Epithelial cell of prostate (primary cell): ENCODE results near the gene ZFAND3.
A peak's percentile ranks its signal among the peaks of the same experiment; 100 is the strongest.
"Not testable (repeated sequence)": the region's sequence is repeated elsewhere in the genome, so short reads cannot be mapped to it uniquely, and the experiment has no call there.

Source experiments
- DNase-seq: peaks from one replicate; pipeline ENCODE4 v3.0.0-alpha.2; 2011; ENCODE audit warnings: low read depth, low spot score
- H3K27ac ChIP-seq: fragments of 450-650 bp; 2 replicates; pipeline ENCODE4 v1.5.1; 2017; ENCODE audit warnings: mild to moderate bottlenecking

Gene ZFAND3

DNA sequence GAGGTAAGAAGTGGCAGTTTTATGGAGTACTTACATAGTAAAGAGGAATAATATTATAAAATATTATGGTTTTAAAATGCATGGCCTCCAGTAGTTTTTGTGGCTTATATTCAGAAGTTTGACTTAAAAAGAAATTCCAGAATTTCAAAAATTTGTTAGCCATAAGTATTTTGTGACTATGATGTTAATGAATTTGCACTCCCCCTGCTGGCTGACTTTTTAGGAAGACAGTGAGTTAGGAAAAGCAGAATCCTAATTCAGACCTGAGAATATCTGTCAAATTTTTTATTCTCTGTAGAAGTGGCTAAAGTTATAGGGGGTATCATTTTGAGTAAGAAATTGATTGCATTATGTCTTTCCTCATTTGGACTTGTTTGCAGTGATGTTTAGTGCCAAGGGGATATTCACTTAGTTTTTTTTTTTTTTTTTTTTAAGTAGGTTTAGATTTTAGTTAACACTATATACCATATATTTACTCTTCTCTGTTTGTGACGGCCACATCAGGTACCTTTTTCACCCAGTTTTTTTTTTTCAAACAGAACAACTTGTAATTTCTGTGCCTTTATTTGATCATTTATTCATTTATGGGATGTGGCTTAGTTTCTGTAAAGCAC is 40.8 kb downstream of the ZFAND3 start:
- DNase-seq, result no peak
- H3K27ac ChIP-seq, result no peak overlapping the region

DNA sequence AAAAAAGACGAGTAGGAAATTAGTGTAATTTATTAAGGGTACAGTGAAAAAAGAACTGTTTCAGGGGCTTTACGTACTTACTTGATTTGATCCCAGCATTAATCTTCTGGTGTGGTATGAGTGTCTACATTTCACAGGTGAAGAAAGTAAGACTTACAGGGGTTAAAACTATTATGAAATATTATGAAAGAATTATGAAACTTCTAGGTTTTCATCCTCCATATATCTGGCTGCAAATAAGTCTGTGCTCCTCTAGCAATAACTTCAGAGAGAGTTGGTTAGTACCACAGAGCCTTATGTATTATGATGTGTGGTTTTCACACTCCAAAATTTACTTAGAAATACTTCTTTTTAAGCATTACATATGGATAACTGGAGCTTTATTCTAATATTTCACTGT is 41.9 kb downstream of the ZFAND3 start:
- DNase-seq, result no peak

DNA sequence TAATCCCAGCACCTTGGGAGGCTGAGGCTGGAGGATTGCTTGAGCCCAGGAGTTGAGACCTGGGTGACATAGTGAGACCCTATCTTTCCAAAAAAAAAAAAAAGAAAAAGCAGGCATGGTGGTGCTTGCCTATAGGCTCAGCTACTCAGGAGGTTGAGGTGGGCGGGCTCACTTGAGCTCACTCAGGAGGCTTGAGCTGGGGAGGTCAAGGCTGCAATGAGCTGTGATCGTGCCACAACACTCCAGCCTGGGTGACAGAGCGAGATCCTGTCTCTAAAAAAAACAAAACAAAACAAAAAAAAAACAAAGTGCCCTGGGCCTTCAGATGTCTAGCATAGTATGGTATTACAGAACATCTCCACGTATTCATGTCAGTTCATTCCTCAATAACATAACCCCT is 42.9 kb downstream of the ZFAND3 start:
- DNase-seq, result no peak
- H3K27ac ChIP-seq, result peak overlapping the region; percentile 37

More for the DNA sequence above, 41.9 kb downstream of the ZFAND3 start:
- no peak overlapping the region for H3K27ac ChIP-seq

DNA sequence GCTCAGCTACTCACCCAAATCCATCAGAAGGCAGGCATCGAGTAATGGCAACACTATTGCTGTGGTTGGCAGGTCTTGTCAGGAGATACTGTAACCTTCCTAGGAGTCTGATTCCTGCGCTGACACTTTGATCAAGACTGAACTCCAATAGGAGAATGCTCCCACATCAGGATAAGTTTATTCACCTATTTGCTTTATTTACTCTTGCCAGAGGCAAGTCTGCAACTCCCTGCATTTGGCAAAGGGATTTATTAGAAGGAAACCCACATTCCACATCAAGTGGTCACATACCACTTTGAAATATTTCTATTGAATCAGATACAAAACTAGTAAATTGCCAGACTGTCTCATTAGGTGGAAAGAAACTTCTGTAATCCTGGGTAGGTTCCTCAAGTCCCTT is 43.5 kb downstream of the ZFAND3 start:
- peak overlapping the region; percentile 37 for H3K27ac ChIP-seq
- DNase-seq, result peak; percentile 80

DNA sequence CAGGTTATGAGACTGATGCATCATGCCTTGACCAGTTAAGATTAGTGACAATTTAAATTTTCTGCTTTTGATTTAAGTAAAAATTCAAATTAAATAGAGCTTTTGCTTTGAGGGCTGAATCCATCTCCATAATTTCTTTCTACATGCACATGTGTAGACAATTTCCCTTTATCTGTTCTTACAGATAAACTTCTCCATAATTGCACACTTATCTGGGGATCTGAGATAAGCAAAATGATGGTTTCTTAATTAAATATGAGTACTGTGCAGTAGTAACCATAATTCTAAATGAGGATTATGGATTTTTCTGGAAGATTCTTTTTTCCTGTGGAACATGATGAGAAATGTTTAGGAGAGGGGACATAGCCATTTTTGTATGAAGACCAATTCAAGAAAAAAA is 44.7 kb downstream of the ZFAND3 start:
- DNase-seq, result no peak
- no peak overlapping the region for H3K27ac ChIP-seq

DNA sequence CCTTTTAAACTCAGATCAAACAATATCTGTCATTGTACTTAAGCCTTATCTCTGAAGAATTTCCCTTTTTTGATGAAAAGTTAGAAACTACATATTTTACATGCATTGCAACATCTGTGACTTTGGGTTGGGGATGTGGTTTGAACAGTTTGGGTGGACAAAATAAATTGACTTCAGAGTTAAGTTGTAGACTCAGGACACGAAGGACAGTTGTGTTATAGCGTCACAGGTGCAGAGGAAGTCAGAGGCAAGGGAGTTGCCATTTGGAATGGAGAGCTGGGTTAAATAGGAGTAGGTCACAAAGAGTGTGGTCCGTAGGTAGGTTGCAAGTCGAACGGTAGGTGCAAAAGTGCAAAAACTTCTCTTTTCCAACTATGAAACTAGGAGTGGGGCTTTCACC is 46.0 kb downstream of the ZFAND3 start:
- no peak overlapping the region for H3K27ac ChIP-seq
- no peak for DNase-seq

DNA sequence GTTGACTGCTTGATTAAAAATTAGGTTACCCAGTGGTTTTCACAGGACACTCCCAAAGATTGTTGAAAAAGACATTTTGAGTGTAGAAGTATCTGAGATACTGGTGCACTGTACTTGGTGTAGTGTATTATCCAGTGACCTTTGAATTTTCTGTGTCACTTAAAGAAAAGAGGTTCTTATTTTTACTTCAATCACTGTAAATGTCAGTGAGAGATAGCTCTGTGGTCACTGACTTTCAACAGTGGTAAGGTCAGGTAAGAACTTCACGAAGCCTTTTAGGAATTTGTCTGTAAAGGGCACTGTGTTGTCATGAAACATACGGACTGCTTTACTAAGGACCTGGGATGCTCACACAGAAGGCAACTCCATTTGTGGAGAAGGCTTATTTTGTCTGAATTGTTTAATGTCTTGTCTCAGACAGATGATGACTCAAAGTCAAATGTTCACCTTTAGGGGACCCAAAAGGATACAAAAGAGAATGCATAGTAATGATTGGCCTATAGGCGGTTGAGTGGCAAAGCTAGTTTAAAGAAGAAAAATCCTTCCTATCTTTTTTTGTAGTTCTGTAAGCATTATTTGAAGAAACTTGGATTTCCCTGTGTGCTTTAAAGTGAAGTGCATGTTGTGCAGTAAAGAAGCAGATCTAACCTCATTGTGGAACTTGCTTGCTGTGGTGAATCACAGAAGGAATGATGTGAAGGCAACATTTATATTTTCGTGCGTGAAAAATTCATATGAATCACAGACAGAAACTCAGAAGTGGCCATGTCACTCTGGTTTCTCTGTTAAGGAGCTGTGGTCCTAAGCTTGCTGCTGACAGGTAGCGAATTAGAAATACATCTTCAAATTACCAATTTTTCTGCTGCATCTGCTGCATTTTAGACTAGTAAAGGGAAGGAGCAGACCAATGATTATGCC is 47.3 kb downstream of the ZFAND3 start:
- peak overlapping the region; percentile 59 for H3K27ac ChIP-seq
- no peak for DNase-seq

DNA sequence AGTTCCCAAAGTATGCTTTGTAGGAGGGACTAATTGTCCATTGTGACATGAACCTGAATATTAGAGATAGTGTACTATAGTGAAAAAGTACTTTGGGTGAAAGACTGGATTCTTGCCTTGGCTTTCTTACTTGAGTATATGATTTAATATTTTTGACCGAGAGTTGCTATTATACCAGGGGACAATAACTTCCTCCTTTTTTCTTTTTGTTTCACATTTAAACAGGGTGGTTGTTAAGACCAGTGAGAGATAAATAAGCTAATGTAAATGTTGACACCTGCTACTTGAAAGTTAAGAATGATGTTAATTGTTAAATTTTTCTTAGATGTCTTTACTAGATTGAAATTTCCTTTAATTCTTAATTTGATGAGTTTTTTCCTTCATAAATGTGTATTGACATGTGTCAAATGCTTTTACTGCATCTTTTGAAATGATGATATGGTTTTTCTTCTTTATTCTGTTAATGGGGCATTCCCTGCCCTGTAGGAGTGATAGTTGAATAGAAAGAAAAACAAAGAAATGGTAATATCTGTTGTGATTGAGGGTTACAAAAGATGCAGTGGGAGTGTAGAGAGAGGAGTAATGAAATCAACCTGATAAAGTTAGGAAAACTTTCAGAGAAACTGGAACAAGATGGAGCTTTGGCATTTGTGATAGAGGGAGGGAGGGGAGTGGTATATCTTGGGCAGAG is 48.4 kb downstream of the ZFAND3 start:
- no peak for DNase-seq
- peak overlapping the region; percentile 59 for H3K27ac ChIP-seq

DNA sequence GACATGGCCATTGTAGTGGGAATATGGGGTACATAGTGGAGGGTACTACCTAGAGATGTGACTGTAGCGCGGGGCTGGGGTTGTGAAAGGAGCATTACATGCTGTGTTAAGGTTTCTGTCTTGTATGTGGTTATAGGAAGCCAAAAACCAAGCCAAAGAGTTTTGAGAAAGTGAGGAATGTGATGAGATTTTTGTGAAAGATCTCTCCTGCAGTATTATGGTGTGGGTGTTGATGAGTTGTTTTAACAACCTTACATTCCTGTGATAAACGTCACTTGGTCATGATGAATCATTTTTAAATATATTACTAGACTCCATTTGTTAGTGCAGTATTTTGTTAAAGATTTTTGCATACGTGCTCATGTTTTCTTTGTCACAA is 48.9 kb downstream of the ZFAND3 start:
- no peak for DNase-seq
- H3K27ac ChIP-seq, result peak overlapping the region; percentile 59

DNA sequence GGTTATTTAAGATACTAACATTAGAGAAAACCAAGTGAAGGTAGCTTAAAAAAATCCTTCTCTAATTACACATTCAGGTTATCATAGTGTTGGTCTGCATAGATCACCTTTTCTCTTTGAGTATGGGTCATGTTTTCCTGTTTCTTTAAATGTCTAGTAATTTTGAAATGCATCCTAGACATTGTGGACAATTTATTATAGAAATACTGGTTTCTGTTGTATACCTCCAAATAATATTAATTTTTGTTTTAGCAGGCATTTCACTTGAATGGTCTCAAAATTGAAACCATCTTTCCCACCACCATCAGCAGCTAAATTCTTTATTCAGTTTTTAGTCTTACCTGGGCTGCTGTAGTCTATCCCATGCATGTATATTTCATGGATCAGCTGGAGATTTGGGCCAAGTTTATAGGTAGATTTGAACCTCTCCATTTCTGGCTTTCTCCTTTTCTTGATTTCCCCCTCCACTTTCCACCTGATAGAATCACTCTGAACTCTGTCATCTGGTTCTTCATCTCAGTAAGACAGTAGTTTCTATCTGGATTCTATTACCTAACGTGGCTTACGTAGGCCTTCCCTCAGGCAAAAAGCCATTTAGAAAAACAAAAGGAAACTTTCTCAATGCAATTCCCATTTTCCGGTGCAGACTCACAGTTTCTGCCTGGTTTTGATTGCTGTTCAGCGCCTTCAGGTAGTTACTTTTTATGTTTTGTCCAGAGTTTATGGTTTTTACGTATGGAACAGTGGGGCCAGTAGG is 52.3 kb downstream of the ZFAND3 start:
- H3K27ac ChIP-seq, result no peak overlapping the region

DNA sequence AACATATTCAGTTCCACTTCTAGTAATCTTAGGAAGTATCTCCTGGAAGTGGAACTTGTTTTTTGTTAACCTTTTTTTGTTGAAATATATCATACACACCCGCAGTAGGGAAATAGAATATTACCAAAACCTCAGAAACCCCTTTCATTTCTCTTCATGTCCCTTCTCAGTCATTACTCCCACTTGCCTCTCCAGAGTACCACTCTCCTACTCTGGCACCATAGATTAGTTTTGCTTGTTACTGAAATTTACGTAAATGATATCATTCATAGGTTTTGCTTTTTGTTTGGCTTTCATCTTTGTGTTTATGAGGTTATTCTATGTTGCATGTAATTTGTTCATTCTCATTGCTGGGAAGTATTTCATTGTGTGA is 52.8 kb downstream of the ZFAND3 start:
- H3K27ac ChIP-seq, result no peak overlapping the region
- DNase-seq, result no peak

More for the DNA sequence above, 52.3 kb downstream of the ZFAND3 start:
- DNase-seq, result no peak

DNA sequence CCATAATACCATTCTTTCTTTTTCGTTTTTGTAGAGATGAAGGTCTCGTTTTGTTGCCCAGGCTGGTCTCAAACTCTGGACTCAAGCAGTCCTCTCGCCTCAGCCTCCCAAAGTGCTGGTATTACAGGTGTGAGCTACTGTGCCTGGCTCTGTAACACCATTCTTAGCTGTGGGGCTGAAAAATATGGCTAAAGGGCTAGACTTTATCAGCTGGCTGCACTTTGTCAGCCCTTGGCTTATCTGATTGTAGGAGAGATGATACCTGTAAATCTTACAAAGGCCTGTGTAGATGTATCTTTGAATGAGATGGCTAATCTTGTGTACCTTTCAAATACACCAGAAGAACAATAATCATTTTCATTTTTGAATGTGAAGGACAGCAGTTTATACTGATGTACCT is 55.2 kb downstream of the ZFAND3 start:
- no peak overlapping the region for H3K27ac ChIP-seq
- no peak for DNase-seq

DNA sequence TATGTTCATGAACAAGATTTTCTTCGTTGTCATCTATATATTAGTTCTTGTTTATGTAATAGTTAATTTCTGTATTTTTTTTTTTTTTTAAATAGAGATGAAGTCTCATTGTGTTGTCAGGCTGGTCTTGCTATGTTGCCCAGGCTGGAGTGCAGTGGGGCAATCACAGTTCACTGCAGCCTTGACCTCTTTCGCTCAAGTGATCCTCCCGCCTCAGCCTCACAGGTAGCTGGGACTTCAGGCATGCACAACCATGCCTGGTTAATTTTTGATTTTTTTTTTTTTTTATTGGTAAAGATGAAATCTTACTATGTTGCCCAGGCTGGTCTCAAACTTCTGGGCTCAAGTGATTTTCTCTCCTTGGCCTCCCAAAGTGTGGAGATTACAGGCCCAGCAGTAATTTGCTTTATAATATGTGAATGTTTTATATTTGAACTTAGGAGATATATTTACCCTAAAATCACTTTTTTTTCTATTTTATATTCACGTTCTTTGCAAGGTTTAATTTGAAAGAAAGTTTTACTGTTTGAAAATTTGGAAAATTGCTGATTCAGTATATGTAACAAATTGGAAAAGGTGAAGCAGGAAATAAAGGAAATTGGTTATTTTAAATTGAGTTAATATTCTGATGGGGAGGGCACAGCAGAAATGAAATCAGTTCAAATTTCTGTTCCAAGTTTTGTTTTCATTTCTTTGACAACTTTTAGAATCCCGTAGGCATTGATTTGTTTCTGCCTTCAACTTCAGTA is 56.2 kb downstream of the ZFAND3 start:
- H3K27ac ChIP-seq, result no peak overlapping the region
- no peak for DNase-seq

DNA sequence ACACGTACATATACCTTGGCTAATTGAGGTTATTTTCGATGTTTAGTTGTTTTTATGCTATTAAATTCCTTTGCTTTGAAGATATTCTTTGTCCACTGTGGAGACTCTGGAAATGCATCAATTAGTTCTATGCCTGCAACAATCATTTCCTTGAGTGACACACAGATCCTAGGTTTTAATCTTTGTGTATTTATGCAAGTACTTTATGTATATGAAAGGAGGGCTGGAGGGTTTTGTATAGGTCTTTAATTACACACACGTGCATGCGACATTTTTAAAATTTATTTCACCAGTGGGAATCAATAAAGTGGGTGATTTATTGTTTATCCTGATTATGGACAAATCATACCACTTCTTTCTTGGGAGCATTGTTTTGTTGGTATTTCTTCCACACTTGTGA is 57.3 kb downstream of the ZFAND3 start:
- no peak for DNase-seq
- H3K27ac ChIP-seq, result no peak overlapping the region

DNA sequence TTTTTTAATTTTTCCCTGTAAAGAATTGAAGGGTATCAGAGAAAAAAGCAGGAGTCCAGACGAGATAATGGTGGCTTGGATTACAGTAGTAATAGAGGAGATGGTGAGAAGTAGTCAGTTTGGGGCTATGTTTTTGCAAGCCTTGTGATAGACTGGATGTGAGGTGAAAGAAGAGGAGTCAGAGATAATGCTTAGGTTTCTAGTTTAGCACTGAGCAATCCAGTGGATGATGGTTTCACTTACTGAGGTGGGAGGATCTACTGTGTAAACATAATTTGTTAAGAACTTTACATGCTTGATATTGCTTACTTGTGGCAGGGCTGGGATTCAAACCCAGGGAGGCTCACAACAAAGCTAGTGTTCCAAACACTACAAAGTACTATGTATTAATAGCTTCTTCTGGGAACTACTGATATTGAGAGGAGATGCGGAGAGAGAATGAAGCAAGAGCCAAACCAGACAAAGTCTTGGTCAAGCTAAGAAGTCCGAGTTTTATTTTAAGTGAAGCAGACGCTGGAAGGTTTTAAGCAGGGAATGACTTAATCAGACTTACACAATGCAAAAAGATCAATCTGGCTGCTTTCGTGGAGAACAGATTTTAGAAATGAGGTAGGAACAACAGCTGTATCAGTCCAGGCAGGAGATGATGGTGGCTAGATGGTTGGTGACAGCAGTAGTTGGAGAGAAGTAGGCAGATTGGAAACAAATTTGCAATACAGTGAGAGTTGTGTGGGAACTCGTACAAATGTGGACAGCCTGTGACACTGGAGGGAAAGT is 58.0 kb downstream of the ZFAND3 start:
- H3K27ac ChIP-seq, result no peak overlapping the region
- no peak for DNase-seq

DNA sequence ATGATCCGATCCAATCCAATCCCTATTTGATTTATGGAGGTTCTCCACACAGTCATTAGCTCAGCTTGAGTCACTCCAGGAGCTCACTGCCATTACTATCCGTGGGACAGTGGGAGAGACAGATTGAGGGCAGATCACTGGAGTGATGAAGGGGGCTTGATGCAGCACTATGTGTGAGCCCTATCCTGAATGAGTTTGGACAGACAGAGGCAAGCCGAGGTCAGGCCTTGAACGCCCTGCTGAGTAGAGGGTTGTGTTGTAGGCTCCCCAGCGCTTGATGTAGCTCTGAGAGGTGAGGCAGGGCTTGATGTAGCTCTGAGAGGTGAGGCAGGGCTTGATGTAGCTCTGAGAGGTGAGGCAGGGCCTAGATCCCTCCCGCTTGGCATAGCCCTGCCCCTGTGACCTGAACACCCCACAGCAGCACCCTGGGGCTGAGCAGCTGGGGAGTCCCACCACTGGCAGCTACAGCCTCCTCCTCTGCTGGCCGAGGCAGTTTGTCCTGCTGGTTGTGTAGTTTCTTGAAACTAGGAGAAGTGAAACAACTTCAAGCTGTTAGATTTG is 58.7 kb downstream of the ZFAND3 start:
- DNase-seq, result no peak
- no peak overlapping the region for H3K27ac ChIP-seq

DNA sequence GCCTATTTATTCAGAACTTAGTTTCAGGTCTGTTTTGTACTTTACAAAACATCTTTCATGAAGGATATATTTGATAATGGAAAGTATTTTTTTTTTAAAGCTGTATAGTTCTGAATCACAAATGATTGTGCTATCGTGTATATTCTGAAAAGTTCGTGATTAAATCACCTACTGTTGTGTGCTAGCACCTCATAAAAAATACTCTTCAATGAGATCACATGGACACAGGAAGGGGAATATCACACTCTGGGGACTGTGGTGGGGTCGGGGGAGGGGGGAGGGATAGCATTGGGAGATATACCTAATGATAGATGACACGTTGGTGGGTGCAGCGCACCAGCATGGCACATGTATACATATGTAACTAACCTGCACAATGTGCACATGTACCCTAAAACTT is 61.1 kb downstream of the ZFAND3 start:
- DNase-seq, H3K27ac ChIP-seq: not testable (repeated sequence)

DNA sequence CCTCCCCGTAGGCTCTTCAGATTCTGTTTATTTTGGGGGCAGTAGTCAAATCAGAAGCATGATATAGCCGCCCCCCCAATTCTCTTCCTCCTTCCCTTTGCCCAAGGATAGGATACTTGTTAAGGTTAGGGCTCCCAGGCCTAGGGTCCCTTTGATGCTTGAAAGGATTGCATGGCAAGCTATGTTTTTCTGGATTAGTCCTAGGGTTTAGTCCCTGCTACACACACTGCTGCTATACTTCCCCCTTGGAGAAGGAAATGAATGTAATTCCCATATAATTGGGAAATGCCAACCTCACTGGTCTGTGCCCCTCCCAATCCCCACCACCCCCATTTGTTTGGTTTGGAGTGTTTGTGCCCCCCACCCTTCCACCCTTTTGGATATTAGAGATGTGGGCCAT is 62.8 kb downstream of the ZFAND3 start:
- no peak overlapping the region for H3K27ac ChIP-seq
- DNase-seq, result no peak
